ENCODE measurements around the gene WSCD2.

DNA sequence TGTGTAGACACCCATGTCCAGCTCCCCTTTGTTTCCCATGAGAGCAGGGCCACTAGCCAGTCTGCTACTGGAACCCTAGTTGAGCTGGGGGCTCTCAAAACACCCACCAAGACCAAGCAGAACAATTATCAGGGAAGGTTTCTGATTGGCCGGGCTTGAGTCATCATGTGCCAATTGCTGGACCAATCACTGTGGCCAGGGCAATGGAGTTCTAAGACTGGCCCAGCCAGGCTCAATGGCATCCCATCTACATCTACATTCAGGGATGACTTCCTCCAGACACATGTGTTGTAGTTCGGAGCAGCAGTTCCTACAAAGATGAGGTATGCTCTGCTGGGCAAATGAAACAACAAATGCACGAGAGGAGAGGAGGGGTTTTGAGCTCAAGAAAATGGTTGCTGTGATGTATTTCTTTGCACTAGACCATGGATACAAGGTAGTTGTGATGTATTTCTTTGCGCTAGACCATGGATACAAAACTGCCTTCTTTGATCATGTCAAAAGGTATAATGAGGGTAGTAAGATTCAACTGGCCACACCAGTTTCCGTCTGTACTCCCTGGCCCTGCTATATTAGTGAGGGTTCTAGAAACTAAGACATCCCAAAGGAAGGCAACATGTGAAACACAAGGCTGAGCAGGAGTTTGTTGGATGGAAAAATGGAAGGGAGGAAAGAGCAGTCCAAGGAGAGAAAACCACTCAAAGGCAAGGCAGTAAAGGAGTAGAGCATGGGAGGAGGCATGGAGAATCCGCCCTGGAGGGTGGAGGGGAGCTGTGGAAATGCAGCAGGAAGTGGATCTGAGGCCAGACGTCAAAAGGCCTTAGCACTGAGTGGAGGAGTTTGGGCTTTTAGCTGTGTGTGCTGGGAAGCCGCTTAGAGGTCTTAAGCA, 8.9 kb upstream of the WSCD2 start:
- no peak for TF ChIP-seq EP300 (conservative IDR thresholded peaks at IDR 0.05; ENCODE audit: poor library complexity, severe bottlenecking)
- TF ChIP-seq, protein P1, sequence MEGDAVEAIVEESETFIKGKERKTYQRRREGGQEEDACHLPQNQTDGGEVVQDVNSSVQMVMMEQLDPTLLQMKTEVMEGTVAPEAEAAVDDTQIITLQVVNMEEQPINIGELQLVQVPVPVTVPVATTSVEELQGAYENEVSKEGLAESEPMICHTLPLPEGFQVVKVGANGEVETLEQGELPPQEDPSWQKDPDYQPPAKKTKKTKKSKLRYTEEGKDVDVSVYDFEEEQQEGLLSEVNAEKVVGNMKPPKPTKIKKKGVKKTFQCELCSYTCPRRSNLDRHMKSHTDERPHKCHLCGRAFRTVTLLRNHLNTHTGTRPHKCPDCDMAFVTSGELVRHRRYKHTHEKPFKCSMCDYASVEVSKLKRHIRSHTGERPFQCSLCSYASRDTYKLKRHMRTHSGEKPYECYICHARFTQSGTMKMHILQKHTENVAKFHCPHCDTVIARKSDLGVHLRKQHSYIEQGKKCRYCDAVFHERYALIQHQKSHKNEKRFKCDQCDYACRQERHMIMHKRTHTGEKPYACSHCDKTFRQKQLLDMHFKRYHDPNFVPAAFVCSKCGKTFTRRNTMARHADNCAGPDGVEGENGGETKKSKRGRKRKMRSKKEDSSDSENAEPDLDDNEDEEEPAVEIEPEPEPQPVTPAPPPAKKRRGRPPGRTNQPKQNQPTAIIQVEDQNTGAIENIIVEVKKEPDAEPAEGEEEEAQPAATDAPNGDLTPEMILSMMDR (IDR thresholded peaks at IDR 0.05; ENCODE audit: poor library complexity, severe bottlenecking): no peak
- TF ChIP-seq POLR2AphosphoS5 (IDR thresholded peaks at IDR 0.05): no peak
- TF ChIP-seq, protein P2, sequence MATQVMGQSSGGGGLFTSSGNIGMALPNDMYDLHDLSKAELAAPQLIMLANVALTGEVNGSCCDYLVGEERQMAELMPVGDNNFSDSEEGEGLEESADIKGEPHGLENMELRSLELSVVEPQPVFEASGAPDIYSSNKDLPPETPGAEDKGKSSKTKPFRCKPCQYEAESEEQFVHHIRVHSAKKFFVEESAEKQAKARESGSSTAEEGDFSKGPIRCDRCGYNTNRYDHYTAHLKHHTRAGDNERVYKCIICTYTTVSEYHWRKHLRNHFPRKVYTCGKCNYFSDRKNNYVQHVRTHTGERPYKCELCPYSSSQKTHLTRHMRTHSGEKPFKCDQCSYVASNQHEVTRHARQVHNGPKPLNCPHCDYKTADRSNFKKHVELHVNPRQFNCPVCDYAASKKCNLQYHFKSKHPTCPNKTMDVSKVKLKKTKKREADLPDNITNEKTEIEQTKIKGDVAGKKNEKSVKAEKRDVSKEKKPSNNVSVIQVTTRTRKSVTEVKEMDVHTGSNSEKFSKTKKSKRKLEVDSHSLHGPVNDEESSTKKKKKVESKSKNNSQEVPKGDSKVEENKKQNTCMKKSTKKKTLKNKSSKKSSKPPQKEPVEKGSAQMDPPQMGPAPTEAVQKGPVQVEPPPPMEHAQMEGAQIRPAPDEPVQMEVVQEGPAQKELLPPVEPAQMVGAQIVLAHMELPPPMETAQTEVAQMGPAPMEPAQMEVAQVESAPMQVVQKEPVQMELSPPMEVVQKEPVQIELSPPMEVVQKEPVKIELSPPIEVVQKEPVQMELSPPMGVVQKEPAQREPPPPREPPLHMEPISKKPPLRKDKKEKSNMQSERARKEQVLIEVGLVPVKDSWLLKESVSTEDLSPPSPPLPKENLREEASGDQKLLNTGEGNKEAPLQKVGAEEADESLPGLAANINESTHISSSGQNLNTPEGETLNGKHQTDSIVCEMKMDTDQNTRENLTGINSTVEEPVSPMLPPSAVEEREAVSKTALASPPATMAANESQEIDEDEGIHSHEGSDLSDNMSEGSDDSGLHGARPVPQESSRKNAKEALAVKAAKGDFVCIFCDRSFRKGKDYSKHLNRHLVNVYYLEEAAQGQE (IDR thresholded peaks at IDR 0.05; ENCODE audit: borderline replicate concordance): no peak
- no peak for TF ChIP-seq RAD21 (conservative IDR thresholded peaks at IDR 0.05)
- TF ChIP-seq TAF1 (IDR thresholded peaks at IDR 0.05; ENCODE audit: low read depth): no peak
- no peak for TF ChIP-seq EZH2 (IDR thresholded peaks at IDR 0.05; ENCODE audit: borderline replicate concordance, insufficient read depth, low read length, poor library complexity, severe bottlenecking)
- TF ChIP-seq MXI1 (conservative IDR thresholded peaks at IDR 0.05; ENCODE audit: poor library complexity, severe bottlenecking): no peak
- TF ChIP-seq SMC3 (conservative IDR thresholded peaks at IDR 0.05; ENCODE audit: poor library complexity): no peak

Data from neural cell (in vitro differentiated cells).